HG02943 (cell line): ENCODE results near the gene ADGRB3.
A peak's percentile ranks its signal among the peaks of the same experiment; 100 is the strongest.

ENCODE experiments used
- ATAC-seq: cut with Tn5 transposase; IDR thresholded peaks from one replicate; pipeline ENCODE4 v1.9.1; 2021; ENCODE audit warnings: mild to moderate bottlenecking, low read depth, moderate library complexity; ENCODE audit not compliant: unreplicated experiment

Gene ADGRB3

DNA sequence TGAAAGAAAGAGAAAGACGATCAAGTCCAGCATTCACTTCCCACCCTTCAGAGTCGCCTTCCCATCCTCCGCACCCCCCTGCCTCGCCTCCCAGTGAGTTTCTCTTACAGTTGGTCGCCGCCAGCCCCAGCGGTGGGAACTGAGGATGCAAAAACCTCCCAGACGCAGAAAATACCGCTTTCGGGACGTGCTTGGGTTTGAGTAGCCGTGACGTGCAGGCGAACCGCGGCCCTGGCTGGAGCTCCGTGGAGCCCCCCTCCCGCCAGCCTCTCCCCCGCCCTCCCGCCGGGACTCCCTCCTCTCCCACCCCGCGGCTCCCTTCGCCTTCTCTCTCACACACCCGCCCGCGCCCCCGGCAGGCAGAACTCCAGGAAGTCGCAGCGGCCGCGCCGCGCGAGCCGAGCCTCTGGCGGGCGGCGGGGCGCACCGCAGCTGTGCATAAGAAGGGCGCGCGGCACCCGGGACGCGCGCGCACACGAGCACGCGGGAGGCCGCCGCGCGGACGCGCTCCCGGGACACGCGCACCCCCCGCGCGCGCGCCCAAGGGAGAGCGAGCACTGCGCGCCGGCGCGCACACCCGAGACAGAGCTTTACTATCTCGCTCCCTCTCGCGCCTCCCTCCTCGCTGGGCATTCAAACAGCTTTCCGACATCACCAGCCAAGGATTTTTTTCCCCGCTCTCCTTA lies at the start of gene ADGRB3:
ADGRB3 (plus strand) TSS at position 557 of the 686 bp plus-strand sequence. CDS start 3,394 bp downstream, outside the sequence.
- ATAC-seq, result peak; percentile 61

DNA sequence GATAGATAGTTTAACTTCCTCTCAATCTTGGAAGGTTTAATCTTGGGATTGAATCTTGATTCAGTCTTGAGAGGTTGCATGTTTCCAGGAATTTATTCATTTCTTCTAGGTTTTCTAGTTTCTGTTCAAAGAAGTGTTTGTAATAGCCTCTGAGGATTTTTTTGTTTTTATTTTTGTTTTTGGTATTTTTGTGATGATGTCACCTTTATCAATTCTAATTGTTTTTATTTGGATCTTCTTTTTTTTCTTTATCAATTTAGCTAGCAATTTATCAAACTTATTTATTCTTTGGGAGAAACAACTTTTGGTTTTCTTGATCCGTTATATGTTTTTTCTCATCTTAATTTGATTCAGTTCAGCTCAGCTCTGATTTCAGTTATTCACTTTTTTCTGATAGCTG lies 41.5 kb upstream of the ADGRB3 start:
- ATAC-seq, result no peak

DNA sequence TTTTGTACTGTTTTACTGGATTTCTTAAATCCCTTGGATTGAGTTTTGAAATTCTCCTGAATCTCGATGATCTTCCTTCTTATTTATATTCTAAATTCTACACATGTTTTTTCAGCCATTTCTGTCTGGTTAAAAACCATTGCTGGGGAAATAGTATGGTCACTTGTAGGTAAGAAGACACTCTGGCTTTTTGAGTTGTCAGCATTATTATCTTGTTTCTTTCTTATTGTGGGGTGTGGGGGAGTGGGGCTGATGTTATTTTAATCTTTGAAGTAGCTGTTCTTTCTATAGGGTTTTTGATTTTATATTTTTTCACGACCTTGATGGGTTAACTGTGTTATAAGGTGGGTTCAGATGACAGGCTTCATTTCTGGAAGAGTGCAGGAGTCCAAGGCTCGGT lies 37.4 kb upstream of the ADGRB3 start:
- ATAC-seq, result no peak

DNA sequence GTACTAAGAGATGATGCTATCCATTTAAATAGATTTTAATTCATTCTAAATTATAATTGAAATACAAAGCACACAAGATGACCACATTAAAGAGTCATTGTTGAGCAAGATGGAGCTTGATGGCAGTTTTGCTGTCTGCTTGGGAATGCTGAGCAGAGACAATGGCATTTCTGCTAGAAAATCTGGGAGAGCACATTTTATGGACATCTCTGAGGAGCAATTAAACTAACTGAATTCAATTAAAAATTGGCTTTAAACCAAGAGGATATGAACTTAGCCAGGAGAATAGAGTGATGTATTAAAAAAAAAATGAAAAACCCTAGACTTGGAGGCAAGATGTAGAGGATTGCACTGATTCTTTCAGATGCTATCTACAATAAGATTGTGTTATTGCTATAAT lies 19.1 kb upstream of the ADGRB3 start:
- ATAC-seq, result no peak

DNA sequence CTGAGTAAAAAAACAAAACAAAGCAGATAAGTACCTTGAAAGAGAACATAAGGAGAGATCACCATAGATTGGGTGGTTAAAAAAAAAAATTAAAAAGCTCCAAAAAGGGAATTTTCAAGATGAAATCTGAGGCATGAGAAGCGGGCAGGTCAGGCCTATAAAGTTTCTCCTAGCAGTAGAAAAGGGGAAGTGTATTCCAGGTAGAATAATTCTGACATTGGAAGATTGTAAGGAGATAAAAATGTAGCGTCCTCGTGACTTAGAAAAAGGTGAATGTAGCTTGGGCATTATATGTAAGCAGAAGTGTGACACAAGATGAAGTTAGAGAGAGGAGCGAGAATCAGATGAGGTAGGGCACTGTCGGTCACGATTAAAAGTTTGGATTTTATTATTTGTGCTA lies 9.1 kb upstream of the ADGRB3 start:
- no peak for ATAC-seq

DNA sequence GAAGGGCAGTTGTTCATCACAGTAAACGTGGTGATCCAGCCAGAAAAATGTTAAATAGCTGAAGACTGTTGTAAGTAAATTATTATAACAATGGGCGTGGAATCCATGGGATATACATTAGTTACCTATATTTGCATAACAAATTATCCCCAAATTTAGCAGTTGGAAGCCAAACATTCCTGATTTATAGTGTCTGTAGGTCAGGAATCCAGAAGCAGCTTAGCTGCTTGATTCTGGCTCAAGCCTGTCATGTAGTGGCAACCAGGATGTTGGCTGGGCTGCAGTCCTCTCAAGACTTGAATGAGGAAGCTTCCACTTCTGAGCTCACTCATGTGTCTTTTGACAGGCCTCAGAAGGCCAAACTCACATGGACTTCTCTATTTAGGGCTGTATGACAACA lies 6.9 kb upstream of the ADGRB3 start:
- no peak for ATAC-seq

DNA sequence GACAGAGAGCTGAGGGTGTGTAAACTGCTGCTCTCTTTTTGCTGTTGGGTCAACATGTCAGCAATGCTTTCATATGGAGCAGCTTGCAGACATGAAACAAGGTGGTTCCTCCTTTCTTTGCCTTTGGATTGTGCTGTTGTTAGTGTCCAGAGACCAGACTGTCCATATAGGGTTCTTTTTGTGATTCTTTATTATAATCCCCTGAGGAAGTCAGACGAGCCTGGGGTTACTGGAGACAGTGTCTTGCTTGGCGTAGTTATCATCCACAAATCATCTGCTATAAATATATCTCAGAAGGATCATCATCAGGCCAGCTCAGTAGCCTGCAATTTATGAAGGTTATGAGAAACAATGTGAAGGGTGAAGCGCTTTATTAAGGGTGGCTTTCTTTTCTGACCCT lies 2.3 kb upstream of the ADGRB3 start:
- no peak for ATAC-seq

DNA sequence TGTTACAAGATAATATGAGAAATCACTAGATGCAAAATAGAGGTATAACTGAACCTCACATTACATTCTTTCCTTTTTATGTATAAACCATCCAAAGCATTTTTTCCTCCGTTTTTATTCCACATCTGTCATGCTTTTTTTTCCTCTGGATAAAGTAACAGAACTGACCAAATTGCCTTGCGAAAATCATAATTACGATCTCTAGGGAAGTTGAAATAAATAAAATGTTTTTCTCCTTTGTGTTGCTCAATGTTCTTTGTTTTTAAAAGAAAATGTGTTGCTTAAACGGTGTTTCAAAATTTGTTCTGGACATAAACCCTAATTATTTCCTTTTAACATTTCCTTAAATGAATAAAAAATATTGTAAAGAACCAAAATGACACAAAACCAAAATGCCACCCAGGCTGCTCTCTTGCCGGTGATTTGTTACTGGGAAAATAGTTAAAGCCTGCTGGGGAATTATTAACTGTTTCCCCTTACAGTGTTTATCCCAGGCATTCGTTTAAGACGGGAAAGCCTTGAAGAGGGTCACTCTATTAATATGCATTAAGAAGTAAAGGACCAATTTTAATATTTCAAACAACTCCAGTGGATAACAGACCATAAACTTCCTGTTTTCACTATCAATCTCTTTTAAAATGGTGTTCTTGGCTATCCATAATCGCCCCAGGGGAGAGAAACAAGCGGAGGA lies 1.7 kb upstream of the ADGRB3 start:
- no peak for ATAC-seq

DNA sequence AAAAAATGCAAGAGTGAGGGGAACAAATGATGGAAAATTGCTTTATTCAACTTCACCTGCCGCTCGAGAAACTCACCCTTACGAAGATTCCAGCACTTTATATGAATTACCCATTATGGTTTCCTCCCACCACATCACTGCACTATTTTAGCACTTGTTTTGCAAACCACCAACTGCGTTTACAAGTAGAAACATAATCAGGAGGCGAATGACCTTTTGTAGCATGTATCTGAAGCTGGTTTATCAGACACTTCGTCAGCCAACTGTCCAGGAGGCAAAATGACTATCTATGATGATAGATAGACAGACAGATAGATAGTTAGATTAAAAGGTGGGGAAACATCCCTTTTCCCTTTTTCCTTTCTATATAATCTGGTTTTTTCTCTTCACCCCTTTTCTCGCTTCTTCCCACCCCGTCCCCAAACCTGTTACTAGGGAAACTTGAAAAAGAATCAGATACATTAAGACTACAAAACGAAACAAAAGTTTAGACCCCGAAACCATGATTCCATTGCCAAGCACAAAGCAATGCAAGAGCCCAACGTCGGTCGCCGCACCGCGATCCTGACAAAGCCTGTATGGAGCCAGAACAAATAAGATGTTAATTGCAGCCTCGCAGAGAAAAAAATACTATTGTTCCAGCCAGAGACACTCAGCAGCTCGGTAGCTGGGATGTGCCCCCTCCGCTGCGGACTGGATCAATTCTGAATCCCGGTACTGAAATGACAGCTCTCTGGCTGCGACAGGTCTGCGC lies 933 bp upstream of the ADGRB3 start:
- peak; percentile 9 for ATAC-seq

DNA sequence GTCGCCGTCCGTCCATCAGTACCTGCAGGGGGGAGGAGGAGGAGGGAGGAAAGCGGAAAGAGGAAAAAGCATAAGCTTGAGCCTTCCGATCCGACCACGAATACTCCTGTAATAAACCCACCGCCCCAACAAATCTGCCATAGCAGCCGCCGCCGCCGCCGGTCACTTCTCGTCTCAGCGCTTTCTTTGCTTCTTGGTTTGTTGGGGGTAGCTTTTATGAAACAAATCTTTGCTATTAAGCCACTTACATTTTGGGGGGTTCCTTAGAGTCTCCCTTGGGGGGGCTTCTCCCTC lies 277 bp downstream of the ADGRB3 start:
- peak; percentile 4 for ATAC-seq

DNA sequence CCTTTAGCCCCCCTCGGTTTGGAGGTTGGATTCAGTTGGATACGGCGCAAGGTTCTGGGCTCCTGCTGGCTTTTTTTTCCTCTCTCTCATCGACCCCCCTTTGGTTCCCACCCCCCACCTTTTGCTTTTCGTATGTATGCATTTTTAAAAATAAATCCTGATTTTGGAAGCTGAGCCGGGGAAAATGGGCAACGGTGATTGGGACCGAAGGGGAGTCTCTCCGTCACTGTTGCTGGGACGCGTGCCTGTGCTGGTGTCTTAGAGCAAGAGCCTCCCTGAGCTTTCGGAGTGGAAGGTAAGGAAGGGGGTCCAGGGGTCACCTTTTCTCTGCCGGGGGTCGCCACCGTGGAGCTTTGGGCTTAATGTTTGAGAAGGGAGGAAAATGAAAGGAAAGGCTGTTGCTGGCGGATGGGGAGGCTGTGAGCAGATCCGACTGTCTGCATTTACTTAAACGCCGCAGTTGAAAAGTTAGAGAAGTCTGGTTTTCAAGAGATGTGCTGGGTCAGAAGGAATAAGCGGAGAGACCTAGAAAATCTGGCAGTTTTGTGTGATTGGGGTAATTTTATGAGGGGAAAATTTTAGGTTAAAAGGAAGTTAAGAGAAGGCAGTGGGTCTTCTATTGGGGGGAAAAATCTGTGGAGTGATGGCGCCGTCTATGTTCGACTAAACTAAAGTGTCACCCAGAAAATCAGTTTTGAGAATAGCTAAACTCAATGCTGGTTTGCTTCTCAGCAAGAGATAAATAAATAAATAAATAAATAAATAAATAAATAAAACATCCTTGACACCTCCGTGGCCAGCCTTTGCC lies 828 bp downstream of the ADGRB3 start:
- ATAC-seq, result no peak

DNA sequence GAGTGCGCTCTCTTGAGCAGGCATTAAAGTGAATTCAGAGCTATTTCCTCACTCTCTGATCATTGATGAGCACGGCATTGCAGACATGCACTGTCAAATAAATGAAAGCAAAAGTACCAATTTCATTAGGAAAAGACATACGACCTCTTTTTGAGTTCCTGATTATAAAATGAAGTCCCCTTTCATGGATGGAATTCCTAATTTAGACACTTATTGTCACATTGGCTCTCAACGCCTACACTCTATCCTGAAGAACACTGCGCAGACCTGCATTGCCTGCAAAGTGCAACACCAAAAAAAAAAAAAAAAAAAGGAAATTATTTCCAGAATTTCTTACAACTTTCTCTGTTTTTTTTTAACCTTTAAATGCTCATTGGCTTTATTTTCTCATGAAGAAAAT lies 1.6 kb downstream of the ADGRB3 start:
- ATAC-seq, result no peak

DNA sequence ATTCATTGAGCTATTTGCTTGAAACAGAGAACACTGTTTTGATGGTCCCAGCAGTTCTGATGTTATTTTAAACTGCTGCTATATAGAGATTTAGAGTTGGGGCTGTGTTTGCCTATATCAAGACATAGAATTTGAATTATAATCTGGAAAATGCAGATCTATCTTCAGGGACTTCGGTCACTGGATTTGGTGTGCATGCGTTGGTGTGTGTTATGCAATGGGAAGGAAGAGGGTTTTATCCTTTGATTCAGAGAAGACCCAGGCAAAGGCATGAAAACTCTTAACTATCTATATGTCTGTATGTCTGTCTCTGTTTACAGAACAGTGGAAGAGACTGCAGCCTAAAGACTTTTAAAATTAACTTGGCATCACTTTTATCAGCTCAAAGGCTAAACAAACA lies 2.0 kb downstream of the ADGRB3 start:
- no peak for ATAC-seq

DNA sequence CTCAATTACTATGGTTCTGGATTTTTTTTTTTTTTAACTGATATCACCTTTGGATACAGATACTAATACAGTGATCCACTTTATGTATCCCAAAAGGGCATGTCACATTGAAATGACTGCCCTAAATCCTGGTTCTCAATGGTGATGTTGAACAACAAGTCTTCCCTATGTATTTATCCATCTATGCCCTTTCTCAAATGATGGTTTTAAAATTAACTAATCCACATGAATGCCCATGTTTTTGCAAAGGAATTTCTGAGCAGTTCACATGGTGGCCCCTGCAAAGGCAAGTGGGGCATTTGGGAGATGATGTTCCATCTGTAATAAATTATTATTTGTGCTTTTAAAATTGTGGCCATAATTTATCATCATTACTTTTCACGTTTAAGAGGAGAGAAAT lies 2.7 kb downstream of the ADGRB3 start:
- no peak for ATAC-seq

DNA sequence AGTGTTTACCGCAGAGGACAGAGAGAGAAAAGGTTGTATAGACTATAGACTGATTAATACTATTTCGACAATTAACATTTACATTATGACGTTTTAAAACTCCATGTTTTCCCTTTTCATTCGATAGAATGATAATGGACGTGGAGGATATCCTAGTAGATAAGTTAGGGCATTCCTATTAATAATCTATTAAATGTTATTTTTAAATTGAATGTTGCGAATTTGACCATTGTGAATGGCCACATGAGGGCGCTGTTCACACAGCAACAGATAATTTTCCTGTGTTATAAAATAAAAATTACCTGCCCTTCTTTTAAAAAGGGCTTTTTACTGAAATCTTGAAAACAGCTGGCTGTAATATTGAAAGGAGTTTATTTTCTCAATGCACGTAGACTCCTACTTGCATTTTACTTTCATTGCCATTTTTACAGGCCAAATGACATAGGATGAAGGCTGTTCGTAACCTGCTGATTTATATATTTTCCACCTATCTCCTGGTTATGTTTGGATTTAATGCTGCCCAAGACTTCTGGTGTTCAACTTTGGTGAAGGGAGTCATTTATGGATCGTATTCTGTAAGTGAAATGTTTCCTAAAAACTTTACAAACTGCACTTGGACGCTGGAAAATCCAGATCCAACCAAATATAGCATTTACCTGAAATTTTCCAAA lies 3.3 kb downstream of the ADGRB3 start:
- no peak for ATAC-seq

DNA sequence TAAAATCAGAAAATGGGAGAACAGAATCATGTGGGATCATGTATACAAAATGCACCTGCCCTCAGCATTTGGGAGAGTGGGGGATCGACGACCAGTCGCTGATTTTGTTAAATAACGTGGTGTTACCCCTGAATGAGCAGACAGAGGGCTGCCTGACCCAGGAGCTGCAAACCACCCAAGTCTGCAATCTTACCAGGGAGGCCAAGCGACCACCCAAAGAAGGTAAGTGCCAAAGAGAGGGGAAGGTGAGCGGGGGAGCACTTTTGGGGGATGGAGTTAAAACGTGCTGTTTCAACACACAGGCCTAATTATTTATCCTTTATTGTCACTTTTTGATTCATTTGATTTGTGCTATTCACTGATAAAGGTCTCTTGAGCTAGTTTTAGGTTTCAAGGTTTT lies 4.1 kb downstream of the ADGRB3 start:
- ATAC-seq, result no peak

DNA sequence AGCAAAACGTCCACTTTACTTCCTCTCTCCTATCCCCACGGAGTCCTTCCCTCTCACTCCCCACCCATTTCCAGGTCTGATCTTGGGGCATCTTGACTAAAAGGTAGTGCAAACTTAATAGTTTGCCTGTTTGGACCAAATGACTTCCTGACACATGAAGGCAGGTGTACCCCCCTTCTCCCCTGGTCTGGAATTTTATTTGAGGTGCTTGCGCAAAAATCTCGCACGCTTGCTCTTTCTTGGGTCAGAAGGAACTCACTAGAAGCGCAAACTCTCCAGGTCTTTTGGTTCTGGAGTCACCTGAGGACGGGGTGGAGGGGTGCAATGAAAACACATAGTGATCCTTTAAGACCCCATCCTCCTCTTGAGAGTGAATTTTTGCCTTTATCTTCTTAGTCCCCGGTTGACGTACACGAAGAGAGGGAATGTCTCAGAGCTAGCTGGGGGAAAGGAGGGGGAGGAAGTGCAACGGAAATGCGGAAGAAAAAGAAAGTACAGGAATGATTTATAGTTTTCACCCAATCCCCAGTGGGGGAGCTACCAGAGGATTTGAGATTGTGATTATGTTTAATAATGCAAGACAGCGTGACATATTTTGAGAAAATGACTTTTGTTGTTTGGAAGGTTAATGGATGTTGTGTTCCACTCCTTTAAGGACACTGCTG lies 4.9 kb downstream of the ADGRB3 start:
- ATAC-seq, result no peak

DNA sequence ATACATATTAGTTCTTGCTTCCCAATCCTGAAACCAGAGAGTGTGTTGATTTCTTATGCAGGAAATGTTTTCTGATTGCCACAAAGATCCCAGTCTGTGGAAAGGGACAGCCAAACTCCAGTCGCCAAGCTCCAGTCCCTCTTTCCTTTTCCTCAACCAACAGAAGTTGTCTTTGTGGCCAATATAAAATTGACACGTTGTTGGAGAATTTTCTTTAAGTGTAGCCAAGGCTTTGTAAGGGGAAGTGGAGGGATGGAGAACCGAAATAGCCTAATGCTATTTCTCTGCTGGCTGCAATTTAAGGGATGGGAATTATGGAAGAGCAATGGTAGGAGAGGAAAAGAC lies 5.4 kb downstream of the ADGRB3 start:
- ATAC-seq, result no peak

DNA sequence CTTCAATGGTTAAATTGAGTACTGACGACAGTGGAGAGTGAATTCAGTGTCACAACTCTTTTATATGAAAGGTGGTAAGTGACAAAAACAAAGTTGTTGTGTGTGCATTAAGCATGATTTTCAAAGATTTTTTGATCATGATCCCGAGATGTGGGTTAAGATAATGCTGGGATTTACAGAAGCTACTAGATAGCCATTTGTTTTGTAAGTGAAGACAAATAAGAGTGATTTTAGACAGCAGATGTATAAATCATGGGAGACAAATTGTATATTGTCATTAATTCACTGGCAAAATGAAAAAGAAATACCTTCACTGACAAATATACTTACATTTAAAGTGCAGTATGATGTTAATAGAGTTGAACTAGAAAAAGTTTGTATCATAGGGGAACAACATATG lies 6.1 kb downstream of the ADGRB3 start:
- no peak for ATAC-seq

DNA sequence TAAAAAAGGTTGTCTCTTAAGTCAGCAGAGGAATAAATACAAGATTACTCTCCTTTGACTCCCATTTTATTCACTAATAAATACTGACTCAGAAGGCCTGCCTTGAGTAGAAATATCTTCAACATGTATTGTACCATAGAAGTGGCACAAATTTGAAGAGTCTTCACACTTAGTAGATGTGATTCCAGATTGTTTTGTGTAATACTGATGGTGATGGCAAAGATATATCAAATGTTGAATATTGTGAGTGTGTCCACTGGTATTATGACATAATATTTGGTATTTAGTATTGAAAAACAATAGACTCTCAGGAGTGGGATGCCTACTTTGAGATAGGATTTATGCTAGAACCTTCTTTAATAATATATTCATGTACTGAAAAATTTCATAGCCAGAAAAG lies 7.0 kb downstream of the ADGRB3 start:
- ATAC-seq, result no peak
